GM12865 (cell line): ENCODE measurements around the gene WWP2.
"Not testable (repeated sequence)": the region's sequence is repeated elsewhere in the genome, so short reads cannot be mapped to it uniquely, and the experiment has no call there.

Source experiments
- DNase-seq: peaks from one replicate; pipeline ENCODE4 v3.0.0; 2010; ENCODE audit warnings: low read depth
- H3K4me3 ChIP-seq: 2 replicates; pipeline ENCODE4 v1.5.1; 2011; ENCODE audit warnings: mild to moderate bottlenecking, low read depth, low read length, control low read depth
- CTCF ChIP-seq: IDR thresholded peaks from 2 replicates; pipeline ENCODE4 v1.5.1; 2011; ENCODE audit warnings: low read length, control low read depth, low read depth, inconsistent platforms; ENCODE audit not compliant: insufficient read depth; ENCODE audit errors: missing control alignments

The WWP2 gene

GRCh38 chr16:69814561-69814960 lies 52.4 kb downstream of the WWP2 start:
- H3K4me3 ChIP-seq = no peak overlapping the region
- TF ChIP-seq CTCF = no peak
- DNase-seq = no peak

GRCh38 chr16:69815216-69815883 lies 53.2 kb downstream of the WWP2 start:
- DNase-seq, H3K4me3 ChIP-seq: not testable (repeated sequence)

GRCh38 chr16:69816996-69817395 lies 54.9 kb downstream of the WWP2 start:
- TF ChIP-seq CTCF = no peak
- no peak for DNase-seq
- no peak overlapping the region for H3K4me3 ChIP-seq

- H3K4me3 ChIP-seq = no peak overlapping the region
- no peak for TF ChIP-seq CTCF
- DNase-seq = no peak
These were observed 56.9 kb downstream of the WWP2 start for GRCh38 chr16:69818891-69819545.

GRCh38 chr16:69820926-69821541 lies 58.9 kb downstream of the WWP2 start:
- H3K4me3 ChIP-seq = no peak overlapping the region
- DNase-seq = no peak
- no peak for TF ChIP-seq CTCF

GRCh38 chr16:69821844-69822173 lies 59.7 kb downstream of the WWP2 start:
- H3K4me3 ChIP-seq = no peak overlapping the region
- DNase-seq = no peak
- no peak for TF ChIP-seq CTCF

GRCh38 chr16:69822174-69822935 lies 60.2 kb downstream of the WWP2 start:
- DNase-seq = no peak
- no peak overlapping the region for H3K4me3 ChIP-seq
- no peak for TF ChIP-seq CTCF
